Adrenal gland (tissue), 12 donors: ENCODE results near the gene CRYBG1. TPM values are rescaled to one million over a fixed set of nuclear protein-coding genes. Genes with fewer than 3 reads are reported as not detected.
"Not testable (repeated sequence)": the region's sequence is repeated elsewhere in the genome, so short reads cannot be mapped to it uniquely, and the experiment has no call there.

Source experiments
- DNase-seq, 7 donors: peaks; one replicate each; pipeline ENCODE4 v3.0.0-alpha.2; 2019 to 2020
- H3K27ac ChIP-seq, 5 donors: fragments of 200-600 bp; sonication (generic) in 4 of 5; 1 replicate in 3 of 5; 2 replicates in 2 of 5; pipeline versions ENCODE4 v1.5.1 to v1.8.0; 2016 to 2020; ENCODE audit warnings: mild to moderate bottlenecking in 1 of 5
- H3K27me3 ChIP-seq: fragments of 200-600 bp; 2 replicates; pipeline ENCODE4 v1.8.0; 2021
- H3K36me3 ChIP-seq, 2 donors: fragments of 200-600 bp; replicated peaks in 1 of 2; 1 replicate in 1 of 2; 2 replicates in 1 of 2; pipeline versions ENCODE4 v1.5.1 to v1.8.0; 2018 to 2022
- H3K4me1 ChIP-seq, 2 donors: fragments of 200-600 bp; replicated peaks in 1 of 2; 1 replicate in 1 of 2; 2 replicates in 1 of 2; pipeline versions ENCODE4 v1.5.1 to v1.8.0; 2018 to 2021
- H3K4me3 ChIP-seq, 4 donors: fragments of 200-600 bp; sonication (generic) in 3 of 4; one replicate each; pipeline ENCODE4 v1.5.1; 2016 to 2018
- H3K9me3 ChIP-seq, 3 donors: fragments of 200-600 bp; sonication (generic) in 1 of 3; replicated peaks in 1 of 3; 1 replicate in 2 of 3; 2 replicates in 1 of 3; pipeline versions ENCODE4 v1.5.1 to v1.8.0; 2016 to 2021
- POLR2A ChIP-seq, 2 donors: fragments of 450-650 bp; IDR thresholded peaks; one replicate each; pipeline ENCODE4 v1.6.1; 2017; ENCODE audit warnings: antibody characterized with exemption in 2 of 2, mild to moderate bottlenecking in 2 of 2, moderate library complexity in 1 of 2
- WGBS, 4 donors: extraction: QIAGEN DNeasy Blood & Tissue Kit in 2 of 4; methylation state at CpG; one replicate each; pipeline versions ENCODE4 v1.1.5 to v1.1.7; 2013 to 2017; 5-methylcytosine and 5-hydroxymethylcytosine counted together
- intact Hi-C, 2 donors: fragments of 100-400 bp; cut with DNase I; formaldehyde crosslinking; loops; one replicate each; pipeline versions ENCODE4 v1.14.1 to v1.15.0; 2022 to 2023
- polyA plus RNA-seq, 3 donors: library from polyadenylated mRNA; stranded (reverse); fragments of 200-250 nt in 2 of 3; fragments of 350-450 nt in 1 of 3; fragmentation: Illumina TruSeq in 1 of 3; extraction: RNeasy Lipid Tissue Mini Kit (QIAGEN cat#74804) in 1 of 3; gene quantifications; one replicate each; pipeline ENCODE4 v1.2.3, GENCODE V29; 2013 to 2014
- total RNA-seq, 9 donors: library from RNA; depleted of rRNA in 4 of 9; stranded (reverse); fragments of >200 nt in 4 of 9; fragments of 120-200 nt in 1 of 9; fragmentation: NEBNext Ultra II Directional in 1 of 9; extraction: Animal tissue kit (Norgen Biotek cat#: 25700) in 1 of 9; gene quantifications; one replicate each; pipeline versions ENCODE4 v1.1.0 to v1.2.4, GENCODE V29; 2013 to 2023
- TF ChIP-seq, protein P1 (sequence below), 6 experiments: fragments of 450-650 bp in 4 of 6; fragments of 200-600 bp in 2 of 6; sonication (generic) in 1 of 6; IDR thresholded peaks; 1 replicate in 5 of 6; 2 replicates in 1 of 6; pipeline versions ENCODE4 v1.5.1 to v1.8.0; 2016 to 2021; ENCODE audit warnings: antibody characterized with exemption in 6 of 6, mild to moderate bottlenecking in 2 of 6, moderate library complexity in 1 of 6
- donor health status: healthy with polysubstance abuse.
- donor health status: Bipolar disorder and iron deficiency.
- donor health status: DM: yes; HTN: yes; CAD: no.
- donor health status: DM: no; HTN: no; CAD: no.
- donor health status: DM: no; HTN: no; CAD: no.
- donor health status: DM: yes; HTN: yes; CAD: no.

CRYBG1 gene
- total and polyA plus RNA-seq, 12 donors: 0.83 to 5.1 (median 2.2) TPM

DNA sequence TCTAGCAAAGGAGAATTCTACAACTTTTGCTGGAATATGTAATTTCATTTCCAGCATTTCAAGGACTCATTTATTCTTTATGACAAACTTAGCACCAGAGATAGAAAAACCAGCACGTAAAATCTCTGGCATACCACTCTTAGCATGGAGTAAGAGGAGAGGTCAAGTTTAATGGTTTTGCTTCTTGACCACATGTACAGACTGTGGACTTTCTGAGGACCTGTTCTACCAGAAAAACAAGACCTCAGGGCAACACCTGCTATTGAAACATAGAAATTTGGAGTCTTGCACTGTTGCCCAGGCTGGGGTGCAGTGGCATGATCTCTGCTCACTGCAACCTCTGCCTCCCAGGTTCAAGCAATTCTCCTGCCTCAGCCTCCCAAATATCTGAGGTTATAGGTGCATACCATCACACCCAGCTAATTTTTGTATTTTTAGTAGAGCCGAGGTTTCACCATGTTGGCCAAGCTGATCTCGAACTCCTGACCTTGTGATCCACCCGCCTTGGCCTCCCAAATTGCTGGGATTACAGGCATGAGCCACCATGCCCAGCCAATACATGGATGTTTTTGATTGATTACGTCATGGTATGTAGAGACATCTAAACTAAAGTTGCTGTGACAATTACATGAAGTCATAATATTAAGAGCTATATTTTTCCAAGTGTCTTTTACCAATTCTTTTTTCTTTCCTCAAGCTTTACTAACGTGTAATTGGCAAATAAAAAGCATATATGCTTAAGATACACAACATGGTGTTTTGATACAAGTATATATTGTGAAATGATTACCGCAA lies 36.1 kb downstream of the CRYBG1 start:
- no peaks in the 10 kb centered on the region for H3K4me1 ChIP-seq
- intact Hi-C loops: no loop called here
- H3K9me3 ChIP-seq: no peaks in the 10 kb centered on the region
- no peaks in the 10 kb centered on the region for H3K36me3 ChIP-seq
- DNase-seq: no peak
- no peak overlapping the region for H3K4me3 ChIP-seq
- WGBS, 4 donors: 75 to 83% (median 77%) methylated on average over 7 of the region's 7 CpGs
- H3K27ac ChIP-seq: no peak overlapping the region
- TF ChIP-seq POLR2A (IDR thresholded peaks at IDR 0.05): no peak
- TF ChIP-seq, protein P1, sequence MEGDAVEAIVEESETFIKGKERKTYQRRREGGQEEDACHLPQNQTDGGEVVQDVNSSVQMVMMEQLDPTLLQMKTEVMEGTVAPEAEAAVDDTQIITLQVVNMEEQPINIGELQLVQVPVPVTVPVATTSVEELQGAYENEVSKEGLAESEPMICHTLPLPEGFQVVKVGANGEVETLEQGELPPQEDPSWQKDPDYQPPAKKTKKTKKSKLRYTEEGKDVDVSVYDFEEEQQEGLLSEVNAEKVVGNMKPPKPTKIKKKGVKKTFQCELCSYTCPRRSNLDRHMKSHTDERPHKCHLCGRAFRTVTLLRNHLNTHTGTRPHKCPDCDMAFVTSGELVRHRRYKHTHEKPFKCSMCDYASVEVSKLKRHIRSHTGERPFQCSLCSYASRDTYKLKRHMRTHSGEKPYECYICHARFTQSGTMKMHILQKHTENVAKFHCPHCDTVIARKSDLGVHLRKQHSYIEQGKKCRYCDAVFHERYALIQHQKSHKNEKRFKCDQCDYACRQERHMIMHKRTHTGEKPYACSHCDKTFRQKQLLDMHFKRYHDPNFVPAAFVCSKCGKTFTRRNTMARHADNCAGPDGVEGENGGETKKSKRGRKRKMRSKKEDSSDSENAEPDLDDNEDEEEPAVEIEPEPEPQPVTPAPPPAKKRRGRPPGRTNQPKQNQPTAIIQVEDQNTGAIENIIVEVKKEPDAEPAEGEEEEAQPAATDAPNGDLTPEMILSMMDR (IDR thresholded peaks at IDR 0.05): no peak
- H3K27me3 ChIP-seq: peaks cover 7% of the 10 kb centered on the region

DNA sequence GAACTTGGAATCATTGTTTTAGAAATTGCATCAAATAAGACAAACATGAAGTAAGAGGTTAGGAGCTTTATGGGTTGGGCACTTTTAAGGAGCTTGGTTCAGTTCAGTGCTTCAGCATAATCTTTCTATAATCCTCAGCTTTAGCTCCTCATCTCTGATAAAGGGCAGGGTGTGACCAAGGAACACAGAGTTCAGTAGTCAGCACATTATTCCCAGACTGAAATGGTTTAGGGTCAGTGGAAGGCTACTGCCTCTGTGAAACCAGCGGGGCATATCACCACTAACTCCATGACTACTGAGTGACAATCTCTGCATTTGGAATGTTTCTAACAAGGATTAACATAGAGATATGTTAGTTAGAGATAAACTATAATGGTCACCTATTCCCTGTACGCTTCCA lies 36.9 kb downstream of the CRYBG1 start:
- WGBS, 4 donors: 82 to 96% (median 90%) methylated on average over 2 of the region's 2 CpGs
- intact Hi-C loops: no loop called here
- no peak overlapping the region for H3K4me3 ChIP-seq
- no peak for DNase-seq
- no peaks in the 10 kb centered on the region for H3K36me3 ChIP-seq
- TF ChIP-seq, protein P1 (IDR thresholded peaks at IDR 0.05): no peak
- no peak for TF ChIP-seq POLR2A (IDR thresholded peaks at IDR 0.05)
- no peak overlapping the region for H3K27ac ChIP-seq
- no peaks in the 10 kb centered on the region for H3K9me3 ChIP-seq
- H3K27me3 ChIP-seq: peaks cover 7% of the 10 kb centered on the region
- no peaks in the 10 kb centered on the region for H3K4me1 ChIP-seq

DNA sequence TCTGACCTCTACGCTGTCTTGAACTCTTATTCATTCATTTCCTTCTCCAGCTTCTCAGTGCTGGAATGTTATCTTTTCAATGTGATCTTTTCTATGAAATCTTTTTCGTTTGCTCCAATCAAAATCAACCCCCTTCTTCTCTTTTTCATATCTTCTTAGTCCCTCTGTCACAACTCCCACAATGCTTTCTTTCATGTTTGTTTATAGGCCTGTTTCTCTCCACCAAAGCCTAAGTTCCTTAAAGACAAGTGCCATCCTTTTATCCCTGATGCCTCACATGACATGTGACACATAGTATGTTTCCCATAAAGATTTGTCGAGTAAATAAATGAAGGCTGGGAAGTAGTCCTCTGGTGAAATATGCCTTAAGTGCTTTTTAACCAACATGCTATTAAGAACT lies 38.1 kb downstream of the CRYBG1 start:
- Histone ChIP-seq H3K27me3 (peaks cover 7% of the 10 kb centered on the region), H3K9me3 (no peaks in the 10 kb centered on the region), H3K4me1 (no peaks in the 10 kb centered on the region), H3K4me3 (no peak overlapping the region), H3K27ac (no peak overlapping the region), H3K36me3 (no peaks in the 10 kb centered on the region)
- 60 to 73% (median 66%) methylated on average over 3 of the region's 3 CpGs for WGBS, 4 donors
- TF ChIP-seq, protein P1 (IDR thresholded peaks at IDR 0.05): no peak
- TF ChIP-seq POLR2A (IDR thresholded peaks at IDR 0.05): no peak
- DNase-seq: no peak
- intact Hi-C loops: no loop called here

DNA sequence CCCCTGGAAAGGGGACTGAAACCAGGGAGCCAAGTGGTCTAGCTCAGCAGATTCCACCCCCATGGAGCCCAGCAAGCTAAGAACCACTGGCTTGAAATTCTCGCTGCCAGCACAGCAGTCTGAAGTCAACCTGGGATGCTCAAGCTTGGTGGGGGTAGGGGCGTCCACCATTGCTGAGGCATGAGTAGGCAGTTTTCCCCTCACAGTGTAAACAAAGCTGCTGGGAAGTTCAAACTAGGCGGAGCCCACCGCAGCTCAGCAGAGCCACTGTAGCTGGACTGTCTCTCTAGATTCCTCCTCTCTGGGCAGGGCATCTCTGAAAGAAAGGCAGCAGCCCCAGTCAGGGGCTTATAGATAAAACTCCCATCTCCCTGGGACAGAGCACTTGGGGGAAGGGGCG lies 44.5 kb downstream of the CRYBG1 start:
- WGBS, 4 donors: 60 to 87% (median 79%) methylated on average over 1 to 5 of the region's 5 CpGs
- H3K9me3 ChIP-seq, H3K27me3 ChIP-seq, H3K36me3 ChIP-seq, DNase-seq, H3K4me3 ChIP-seq, H3K4me1 ChIP-seq, H3K27ac ChIP-seq, intact Hi-C loops: not testable (repeated sequence)

DNA sequence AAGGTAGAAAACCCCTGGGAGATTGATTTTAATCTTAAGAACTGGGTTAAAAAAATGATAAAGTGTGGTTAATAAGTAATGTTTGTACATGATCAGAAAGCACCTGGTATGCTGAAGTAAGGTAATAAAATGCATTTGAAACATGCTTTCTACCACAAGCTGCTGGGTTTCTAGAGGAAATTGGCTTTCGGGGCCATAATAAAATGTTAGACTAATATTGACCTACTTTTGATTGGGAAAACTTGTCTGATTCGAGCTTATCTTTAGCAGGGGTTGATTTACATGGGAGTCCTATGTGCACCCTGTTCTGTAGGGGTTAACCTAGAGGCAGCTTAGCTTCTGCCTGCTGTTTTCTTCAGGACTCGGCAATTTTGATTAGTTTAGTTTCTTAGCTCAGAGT lies 50.5 kb downstream of the CRYBG1 start:
- H3K36me3 ChIP-seq: no peaks in the 10 kb centered on the region
- no peak overlapping the region for H3K4me3 ChIP-seq
- no peaks in the 10 kb centered on the region for H3K9me3 ChIP-seq
- no peak for DNase-seq
- 57 to 79% (median 71%) methylated on average over 3 of the region's 3 CpGs for WGBS, 4 donors
- no peak overlapping the region for H3K27ac ChIP-seq
- H3K27me3 ChIP-seq: no peaks in the 10 kb centered on the region
- intact Hi-C loops: no loop called here
- TF ChIP-seq, protein P1 (IDR thresholded peaks at IDR 0.05): no peak
- TF ChIP-seq POLR2A (IDR thresholded peaks at IDR 0.05): no peak
- no peaks in the 10 kb centered on the region for H3K4me1 ChIP-seq
